Osteoblast (primary cell): Measurements from ENCODE around the gene SLC39A7. TPM values are rescaled to one million over a fixed set of nuclear protein-coding genes. Genes with fewer than 3 reads are reported as not detected.
A peak's percentile ranks its signal among the peaks of the same experiment; 100 is the strongest.

Source experiments
- DNase-seq: peaks from one replicate; pipeline ENCODE4 v3.0.0; 2011; ENCODE audit warnings: low spot score, mixed read lengths; ENCODE audit not compliant: insufficient read length; ENCODE audit errors: missing footprints
- H2AFZ ChIP-seq: 2 replicates; pipeline ENCODE4 v1.6.0; 2011; ENCODE audit warnings: mild to moderate bottlenecking, low read length
- H3K27ac ChIP-seq: 2 replicates; pipeline ENCODE4 v1.5.1; 2011; ENCODE audit warnings: mild to moderate bottlenecking, low read depth, low read length, moderate library complexity
- H3K27me3 ChIP-seq: 2 replicates; pipeline ENCODE4 v1.6.0; 2012; ENCODE audit warnings: mild to moderate bottlenecking, control low read depth, inconsistent platforms, low read length, moderate library complexity; ENCODE audit not compliant: insufficient read depth
- H3K36me3 ChIP-seq: 2 replicates; pipeline ENCODE4 v1.5.1; 2011; ENCODE audit warnings: mild to moderate bottlenecking, low read length, control low read depth, moderate library complexity; ENCODE audit not compliant: insufficient read depth
- H3K4me1 ChIP-seq: 2 replicates; pipeline ENCODE4 v1.5.1; 2011; ENCODE audit warnings: mild to moderate bottlenecking, low read length, control low read depth, moderate library complexity; ENCODE audit not compliant: insufficient read depth
- H3K4me2 ChIP-seq: 2 replicates; pipeline ENCODE4 v1.6.0; 2011; ENCODE audit warnings: mild to moderate bottlenecking, low read length; ENCODE audit not compliant: insufficient read depth
- H3K4me3 ChIP-seq: fragments of 200-600 bp; sonication (generic); 3 replicates; pipeline ENCODE4 v1.5.1; 2012; ENCODE audit warnings: mild to moderate bottlenecking, low read length, inconsistent platforms; ENCODE audit not compliant: insufficient read depth
- H3K79me2 ChIP-seq: 2 replicates; pipeline ENCODE4 v1.6.0; 2012; ENCODE audit warnings: mild to moderate bottlenecking, low read length, control low read depth, inconsistent platforms; ENCODE audit not compliant: insufficient read depth
- H3K9me3 ChIP-seq: 2 replicates; pipeline ENCODE4 v1.5.1; 2011; ENCODE audit warnings: low read depth, low read length, control low read depth
- H4K20me1 ChIP-seq: 2 replicates; pipeline ENCODE4 v1.6.0; 2012; ENCODE audit warnings: mild to moderate bottlenecking, low read length, control low read depth; ENCODE audit not compliant: insufficient read depth
- total RNA-seq: library from RNA; depleted of rRNA; stranded (reverse); fragments of >200 nt; gene quantifications from 2 replicates; pipeline ENCODE4 v1.2.3, GENCODE V29; 2012
- TF ChIP-seq, protein P1 (sequence below): IDR thresholded peaks from 2 replicates; pipeline ENCODE4 v1.5.1; 2011; ENCODE audit warnings: mild to moderate bottlenecking, low read depth, low read length, moderate library complexity; ENCODE audit errors: extremely low read depth

SLC39A7 gene
- total RNA-seq, 1 donor, result 108 TPM

DNA sequence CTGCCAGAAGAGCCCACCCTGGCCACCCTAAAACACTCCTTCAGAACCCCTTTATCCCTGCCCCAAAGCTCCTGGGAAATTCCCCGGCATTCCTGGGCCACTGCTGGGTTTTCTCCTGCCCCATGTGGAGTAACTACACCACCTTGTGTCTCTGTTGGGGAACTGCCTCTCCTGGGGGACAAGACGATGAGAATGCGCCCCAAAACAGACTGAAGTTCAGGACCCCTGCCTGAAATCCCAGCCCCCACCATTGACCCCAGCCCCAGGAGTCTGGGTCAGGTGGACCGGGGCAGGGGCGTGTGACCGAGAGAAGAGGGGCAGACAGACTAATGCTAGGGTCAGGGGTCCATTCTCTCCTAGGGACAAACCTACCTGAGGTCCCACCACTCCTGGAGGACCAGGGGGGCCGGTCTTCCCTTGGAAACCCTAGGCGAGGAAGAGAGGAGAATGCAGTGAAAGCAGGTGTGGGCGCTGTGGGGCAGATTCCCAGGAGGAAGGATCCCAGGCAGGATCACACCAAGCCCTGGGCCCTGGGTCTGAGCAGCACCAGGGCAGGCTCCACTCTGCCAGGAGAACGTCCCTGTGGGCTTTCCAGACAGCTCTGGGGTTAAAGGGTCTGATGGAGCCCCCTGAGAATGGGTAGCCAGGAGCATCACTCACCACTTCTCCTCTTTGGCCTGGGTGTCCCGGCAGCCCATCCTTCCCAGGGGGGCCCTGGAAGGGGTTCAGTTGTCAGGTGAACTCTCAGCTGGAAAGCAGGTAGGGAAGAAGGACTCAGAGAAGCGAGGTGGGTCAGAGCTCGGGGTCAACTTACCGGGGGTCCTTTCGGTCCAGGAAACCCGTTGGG lies 27.8 kb upstream of the SLC39A7 start:
- Histone ChIP-seq H3K27me3 (no peaks in the 10 kb centered on the region), H3K4me3 (no peak overlapping the region), H3K4me1 (no peaks in the 10 kb centered on the region), H3K79me2 (no peaks in the 10 kb centered on the region), H2AFZ (no peak overlapping the region), H3K4me2 (no peak overlapping the region), H4K20me1 (no peaks in the 10 kb centered on the region), H3K36me3 (no peaks in the 10 kb centered on the region), H3K27ac (no peak overlapping the region), H3K9me3 (no peaks in the 10 kb centered on the region)
- TF ChIP-seq, protein P1, sequence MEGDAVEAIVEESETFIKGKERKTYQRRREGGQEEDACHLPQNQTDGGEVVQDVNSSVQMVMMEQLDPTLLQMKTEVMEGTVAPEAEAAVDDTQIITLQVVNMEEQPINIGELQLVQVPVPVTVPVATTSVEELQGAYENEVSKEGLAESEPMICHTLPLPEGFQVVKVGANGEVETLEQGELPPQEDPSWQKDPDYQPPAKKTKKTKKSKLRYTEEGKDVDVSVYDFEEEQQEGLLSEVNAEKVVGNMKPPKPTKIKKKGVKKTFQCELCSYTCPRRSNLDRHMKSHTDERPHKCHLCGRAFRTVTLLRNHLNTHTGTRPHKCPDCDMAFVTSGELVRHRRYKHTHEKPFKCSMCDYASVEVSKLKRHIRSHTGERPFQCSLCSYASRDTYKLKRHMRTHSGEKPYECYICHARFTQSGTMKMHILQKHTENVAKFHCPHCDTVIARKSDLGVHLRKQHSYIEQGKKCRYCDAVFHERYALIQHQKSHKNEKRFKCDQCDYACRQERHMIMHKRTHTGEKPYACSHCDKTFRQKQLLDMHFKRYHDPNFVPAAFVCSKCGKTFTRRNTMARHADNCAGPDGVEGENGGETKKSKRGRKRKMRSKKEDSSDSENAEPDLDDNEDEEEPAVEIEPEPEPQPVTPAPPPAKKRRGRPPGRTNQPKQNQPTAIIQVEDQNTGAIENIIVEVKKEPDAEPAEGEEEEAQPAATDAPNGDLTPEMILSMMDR, result peak; percentile 79
- DNase-seq, result peak; percentile 99

DNA sequence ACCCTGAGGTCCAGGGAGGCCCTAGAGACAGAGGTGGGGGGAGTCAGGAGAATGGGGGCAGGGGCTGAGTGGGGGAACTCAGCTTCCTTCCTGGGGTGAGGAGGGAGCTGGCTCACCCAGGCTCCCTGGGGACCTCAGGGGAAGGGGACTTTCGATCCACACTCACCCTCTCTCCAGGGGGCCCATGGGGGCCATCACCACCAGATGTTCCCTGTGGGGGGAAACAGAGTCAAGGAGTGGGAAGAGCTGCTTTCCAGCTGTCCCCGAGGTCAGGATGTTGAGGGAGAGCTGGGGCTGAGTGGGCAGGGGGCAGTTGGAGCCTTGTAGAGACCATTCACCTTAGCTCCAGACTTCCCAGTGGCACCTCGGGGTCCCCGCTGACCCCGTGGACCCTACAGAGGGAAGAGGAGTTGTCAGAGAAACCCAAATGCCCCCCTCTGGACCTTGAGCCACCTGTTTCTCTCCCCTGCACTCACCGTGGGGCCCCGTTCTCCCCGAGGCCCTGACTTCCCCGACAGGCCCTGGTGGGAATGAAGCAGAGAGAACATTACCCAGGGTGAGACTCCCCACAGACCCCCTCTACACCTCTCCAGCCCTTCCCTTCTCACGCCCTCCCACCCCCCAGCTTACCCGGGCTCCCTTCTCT lies 27.0 kb upstream of the SLC39A7 start:
- no peaks in the 10 kb centered on the region for H3K27me3 ChIP-seq
- H3K4me3 ChIP-seq, result no peak overlapping the region
- H3K4me1 ChIP-seq, result no peaks in the 10 kb centered on the region
- no peaks in the 10 kb centered on the region for H4K20me1 ChIP-seq
- no peak overlapping the region for H2AFZ ChIP-seq
- no peak overlapping the region for H3K27ac ChIP-seq
- H3K36me3 ChIP-seq, result no peaks in the 10 kb centered on the region
- no peaks in the 10 kb centered on the region for H3K9me3 ChIP-seq
- TF ChIP-seq, protein P1, result no peak
- no peak overlapping the region for H3K4me2 ChIP-seq
- no peaks in the 10 kb centered on the region for H3K79me2 ChIP-seq
- DNase-seq, result peak; percentile 66

DNA sequence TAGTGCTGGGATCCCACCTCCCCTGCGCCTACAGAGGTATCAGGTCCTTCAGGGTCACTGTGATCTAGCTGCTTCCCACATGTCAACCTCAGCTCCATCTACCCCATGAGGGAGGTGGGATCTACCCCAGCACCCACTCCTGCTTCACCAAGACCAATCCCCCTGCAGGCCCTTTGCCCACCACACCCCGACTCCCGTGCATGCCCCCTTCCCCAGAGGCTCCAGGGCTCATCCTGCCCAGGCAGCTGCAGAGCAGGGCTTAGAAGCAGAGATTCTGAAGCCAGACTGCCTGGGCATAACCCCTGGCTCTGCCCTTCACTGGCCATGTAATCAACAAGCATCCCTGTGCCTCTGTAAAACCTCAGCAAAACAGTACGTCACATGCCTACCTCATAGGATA lies 25.9 kb upstream of the SLC39A7 start:
- no peak overlapping the region for H3K4me2 ChIP-seq
- H3K27ac ChIP-seq, result no peak overlapping the region
- no peaks in the 10 kb centered on the region for H3K36me3 ChIP-seq
- H3K9me3 ChIP-seq, result no peaks in the 10 kb centered on the region
- H3K4me1 ChIP-seq, result no peaks in the 10 kb centered on the region
- TF ChIP-seq, protein P1, result no peak
- no peaks in the 10 kb centered on the region for H3K27me3 ChIP-seq
- no peak overlapping the region for H2AFZ ChIP-seq
- H4K20me1 ChIP-seq, result no peaks in the 10 kb centered on the region
- DNase-seq, result no peak
- H3K79me2 ChIP-seq, result no peaks in the 10 kb centered on the region
- H3K4me3 ChIP-seq, result no peak overlapping the region

DNA sequence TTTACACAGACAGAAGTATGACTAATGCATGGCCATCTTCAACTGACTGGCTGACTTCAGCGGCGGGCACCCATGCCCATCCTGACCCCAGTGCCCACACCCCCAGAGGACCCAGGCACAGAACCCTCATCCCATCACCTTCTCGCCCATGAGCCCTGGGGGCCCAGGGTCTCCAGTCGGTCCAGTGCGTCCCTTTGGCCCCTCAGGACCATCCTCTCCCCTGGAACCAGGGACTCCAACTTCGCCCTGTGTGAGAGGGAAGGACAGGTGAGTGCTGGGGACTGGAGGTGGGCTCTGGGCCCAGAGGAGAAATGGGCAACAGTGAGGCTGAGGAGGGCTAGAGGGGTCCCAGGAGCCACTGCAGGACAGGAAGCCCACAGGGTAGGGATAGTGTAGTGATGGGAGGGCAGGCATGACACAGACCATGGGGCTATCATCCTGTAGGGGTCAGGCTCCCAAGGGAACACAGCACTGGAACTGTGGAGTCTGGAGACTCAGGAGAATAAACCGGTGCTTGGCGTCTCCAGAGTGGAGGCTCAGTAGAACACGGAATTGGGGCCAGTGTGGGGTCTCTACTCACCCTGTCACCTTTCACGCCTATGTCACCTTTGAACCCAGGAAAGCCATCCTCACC lies 25.1 kb upstream of the SLC39A7 start:
- Histone ChIP-seq H4K20me1 (no peaks in the 10 kb centered on the region), H3K9me3 (no peaks in the 10 kb centered on the region), H3K27me3 (no peaks in the 10 kb centered on the region), H3K4me1 (no peaks in the 10 kb centered on the region), H3K36me3 (no peaks in the 10 kb centered on the region), H2AFZ (no peak overlapping the region), H3K4me3 (no peak overlapping the region), H3K79me2 (no peaks in the 10 kb centered on the region), H3K4me2 (no peak overlapping the region), H3K27ac (no peak overlapping the region)
- peak; percentile 76 for DNase-seq
- TF ChIP-seq, protein P1, result no peak
